Left forelimb (tissue), 1 donor: ENCODE data around the gene OR5D16.
"Not testable (repeated sequence)": the region's sequence is repeated elsewhere in the genome, so short reads cannot be mapped to it uniquely, and the experiment has no call there.

ENCODE experiments used
- DNase-seq: peaks from one replicate; pipeline ENCODE4 v3.0.0-alpha.2; 2018; ENCODE audit warnings: low spot score

OR5D16 gene

GRCh38 chr11:55838452-55838851 is at the start of gene OR5D16:
Gene OR5D16 (plus strand): TSS chr11:55838752. CDS start chr11:55838752, 0 bp downstream.
- DNase-seq = no peak

- no peak for DNase-seq
Observed at GRCh38 chr11:55791606-55792005, 46.9 kb upstream of the OR5D16 start.

- DNase-seq = no peak
Observed at GRCh38 chr11:55793321-55793720, 45.2 kb upstream of the OR5D16 start.

- no peak for DNase-seq
Observed at GRCh38 chr11:55795256-55795655, 43.3 kb upstream of the OR5D16 start, which contains the start of gene OR5D14. Gene OR5D14 (plus strand): TSS chr11:55795556. CDS start chr11:55795556, 0 bp downstream.

GRCh38 chr11:55806248-55806647 is 32.3 kb upstream of the OR5D16 start:
- no peak for DNase-seq

- DNase-seq = no peak
Observed at GRCh38 chr11:55811067-55811466, 27.5 kb upstream of the OR5D16 start, which contains the start of gene OR5L1. Gene OR5L1 (plus strand): TSS chr11:55811367. CDS start chr11:55811467, 100 bp downstream.

- DNase-seq = no peak
Observed at GRCh38 chr11:55819330-55819729, 19.2 kb upstream of the OR5D16 start, which contains the start of gene OR5D18. Gene OR5D18 (plus strand): TSS chr11:55819630. CDS start chr11:55819630, 0 bp downstream.

GRCh38 chr11:55826919-55827318 is 11.6 kb upstream of the OR5D16 start, which contains the start of gene OR5L2:
Gene OR5L2 (plus strand): TSS chr11:55827219. CDS start chr11:55827219, 0 bp downstream.
- no peak for DNase-seq

GRCh38 chr11:55847453-55847852 is 8.9 kb downstream of the OR5D16 start:
- no peak for DNase-seq

- DNase-seq = no peak
Observed at GRCh38 chr11:55849037-55849436, 10.5 kb downstream of the OR5D16 start.

- DNase-seq = no peak
Observed at GRCh38 chr11:55852141-55852540, 13.6 kb downstream of the OR5D16 start.

GRCh38 chr11:55854704-55855103 is 16.2 kb downstream of the OR5D16 start:
- no peak for DNase-seq

- not testable (repeated sequence) for DNase-seq
Observed at GRCh38 chr11:55867354-55867753, 28.8 kb downstream of the OR5D16 start.

GRCh38 chr11:55872731-55873130 is 34.2 kb downstream of the OR5D16 start:
- DNase-seq = not testable (repeated sequence)

GRCh38 chr11:55873146-55873545 is 34.6 kb downstream of the OR5D16 start:
- DNase-seq = not testable (repeated sequence)

GRCh38 chr11:55882997-55883396 is 44.4 kb downstream of the OR5D16 start, which contains the start of gene TRIM51:
Gene TRIM51 (plus strand): TSS chr11:55883297. CDS start chr11:55885429, 2,132 bp downstream.
- DNase-seq = not testable (repeated sequence)

GRCh38 chr11:55884995-55885394 is 46.4 kb downstream of the OR5D16 start:
- not testable (repeated sequence) for DNase-seq

- DNase-seq = not testable (repeated sequence)
Observed at GRCh38 chr11:55885481-55885880, 46.9 kb downstream of the OR5D16 start.
